HEK293T (cell line): ENCODE measurements around the gene GJE1.
"Not testable (repeated sequence)": the region's sequence is repeated elsewhere in the genome, so short reads cannot be mapped to it uniquely, and the experiment has no call there.

Source experiments
- CTCF ChIA-PET: fragments of 350-600 bp; formaldehyde crosslinking; extraction: SDS; loops from one replicate; lab custom pipeline; 2021; ENCODE audit warnings: antibody characterized with exemption, inconsistent platforms; lab: Yijun Ruan, JAX
- POLR2A ChIA-PET: fragments of 350-600 bp; formaldehyde crosslinking; extraction: SDS; loops from one replicate; lab custom pipeline; 2020; ENCODE audit warnings: antibody characterized with exemption, inconsistent platforms; lab: Yijun Ruan, JAX
- DNase-seq: peaks from one replicate; pipeline ENCODE4 v3.0.0; 2012; ENCODE audit warnings: mixed read lengths; ENCODE audit errors: extremely low spot score
- ARNT ChIP-seq: fragments of 450-650 bp; IDR thresholded peaks from 2 replicates; pipeline ENCODE4 v1.6.1; 2017; ENCODE audit warnings: mild to moderate bottlenecking
- BHLHE40 ChIP-seq: fragments of 450-650 bp; IDR thresholded peaks from 2 replicates; pipeline ENCODE4 v1.6.1; 2016; ENCODE audit warnings: mild to moderate bottlenecking, moderate library complexity, borderline replicate concordance
- CTBP1 ChIP-seq: fragments of 450-650 bp; IDR thresholded peaks from 2 replicates; pipeline ENCODE4 v1.6.1; 2016; ENCODE audit warnings: borderline replicate concordance
- ELF4 ChIP-seq: fragments of 450-650 bp; IDR thresholded peaks from 2 replicates; pipeline ENCODE4 v1.6.1; 2017; ENCODE audit warnings: antibody characterized with exemption
- FOXA1 ChIP-seq: fragments of 450-650 bp; IDR thresholded peaks from 2 replicates; pipeline ENCODE4 v1.6.1; 2016; ENCODE audit warnings: mild to moderate bottlenecking
- FOXK2 ChIP-seq: fragments of 450-650 bp; IDR thresholded peaks from 2 replicates; pipeline ENCODE4 v1.6.1; 2016; ENCODE audit warnings: mild to moderate bottlenecking
- FOXM1 ChIP-seq: fragments of 450-650 bp; IDR thresholded peaks from 2 replicates; pipeline ENCODE4 v1.6.1; 2017; ENCODE audit warnings: mild to moderate bottlenecking, borderline replicate concordance
- HDGF ChIP-seq: fragments of 450-650 bp; IDR thresholded peaks from 2 replicates; pipeline ENCODE4 v1.6.1; 2017; ENCODE audit warnings: antibody characterized with exemption, borderline replicate concordance
- L3MBTL2 ChIP-seq: fragments of 450-650 bp; conservative IDR thresholded peaks from 2 replicates; pipeline ENCODE4 v1.6.1; 2016; ENCODE audit warnings: mild to moderate bottlenecking
- LEF1 ChIP-seq: fragments of 450-650 bp; IDR thresholded peaks from 2 replicates; pipeline ENCODE4 v1.6.1; 2017; ENCODE audit warnings: mild to moderate bottlenecking, borderline replicate concordance
- NFRKB ChIP-seq: fragments of 450-650 bp; IDR thresholded peaks from 2 replicates; pipeline ENCODE4 v1.6.1; 2016; ENCODE audit warnings: mild to moderate bottlenecking, moderate library complexity
- SP1 ChIP-seq: fragments of 450-650 bp; IDR thresholded peaks from 2 replicates; pipeline ENCODE4 v1.6.1; 2017
- SUZ12 ChIP-seq: fragments of 450-650 bp; IDR thresholded peaks from 2 replicates; pipeline ENCODE4 v1.6.1; 2016; ENCODE audit warnings: mild to moderate bottlenecking
- TARDBP ChIP-seq: fragments of 450-650 bp; IDR thresholded peaks from 2 replicates; pipeline ENCODE4 v1.6.1; 2016
- ZNF384 ChIP-seq: fragments of 450-650 bp; IDR thresholded peaks from 2 replicates; pipeline ENCODE4 v1.6.1; 2016
- TF ChIP-seq, protein P1 (sequence below): fragments of 450-650 bp; IDR thresholded peaks from 2 replicates; pipeline ENCODE4 v1.6.1; 2016

Gene GJE1

DNA sequence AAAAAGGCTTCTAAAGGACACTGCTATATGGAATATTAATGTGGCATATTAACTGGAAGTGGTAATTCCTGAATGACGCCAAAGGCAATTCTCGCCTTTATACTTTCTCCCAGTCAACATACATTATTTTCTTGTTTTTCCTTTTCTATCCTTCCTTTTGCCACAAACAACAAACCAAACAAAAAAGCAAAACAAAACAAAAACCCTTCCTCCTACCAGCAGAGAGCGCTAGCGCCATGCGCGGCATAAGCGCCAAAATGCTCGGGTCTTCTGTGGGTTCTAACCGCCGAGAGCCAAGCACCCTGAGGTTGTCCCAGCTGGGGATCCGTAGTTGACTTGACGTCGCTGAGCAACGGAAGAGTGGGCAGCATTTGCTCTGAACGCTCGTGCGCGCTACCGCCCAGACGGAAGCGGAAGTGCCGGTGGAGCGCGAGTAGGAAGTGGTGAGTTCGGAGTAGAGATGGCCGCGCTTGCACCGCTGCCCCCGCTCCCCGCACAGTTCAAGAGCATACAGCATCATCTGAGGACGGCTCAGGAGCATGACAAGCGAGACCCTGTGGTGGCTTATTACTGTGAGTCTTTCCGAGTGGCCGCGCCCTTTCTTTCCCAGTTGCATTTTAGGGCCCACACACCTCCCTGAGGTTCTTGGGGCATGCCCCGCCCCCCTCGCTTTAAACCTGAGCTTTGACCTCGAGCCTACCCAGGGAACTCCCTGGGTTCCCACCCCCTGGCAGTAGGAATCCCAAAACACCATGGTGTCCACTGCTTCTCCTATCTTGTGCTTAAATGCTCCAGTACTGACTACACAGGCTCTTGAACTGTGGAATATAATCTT is 14.3 kb downstream of the GJE1 start, which contains the start of the genes NMBR and VTA1:
NMBR (minus strand) TSS at position 295 of the 835 bp plus-strand sequence. CDS start 58,464 bp downstream, outside the sequence.
VTA1 (plus strand) TSS at position 436 of the 835 bp plus-strand sequence; CDS start at position 461, 25 bp downstream.
- POLR2A ChIA-PET: interaction anchor here (0.7 to 1.6 kb wide), 3 partner anchors 9 to 21 kb away, joined by 3 to 5 read pairs (median 3); no protein-coding TSS in a partner anchor
- peak; percentile 94 for DNase-seq
- no peak for TF ChIP-seq BHLHE40
- no peak for TF ChIP-seq NFRKB
- peak; percentile 87 for TF ChIP-seq L3MBTL2
- no peak for TF ChIP-seq SP1
- peak; percentile 94 for TF ChIP-seq ELF4
- peak; percentile 72; the same call in 1 of the 2 replicates for TF ChIP-seq FOXM1
- TF ChIP-seq FOXK2: no peak
- CTCF ChIA-PET: interaction anchor here (0.7 to 2.0 kb wide), 9 partner anchors 9 to 419 kb away, joined by 3 to 7 read pairs (median 3); no protein-coding TSS in a partner anchor

DNA sequence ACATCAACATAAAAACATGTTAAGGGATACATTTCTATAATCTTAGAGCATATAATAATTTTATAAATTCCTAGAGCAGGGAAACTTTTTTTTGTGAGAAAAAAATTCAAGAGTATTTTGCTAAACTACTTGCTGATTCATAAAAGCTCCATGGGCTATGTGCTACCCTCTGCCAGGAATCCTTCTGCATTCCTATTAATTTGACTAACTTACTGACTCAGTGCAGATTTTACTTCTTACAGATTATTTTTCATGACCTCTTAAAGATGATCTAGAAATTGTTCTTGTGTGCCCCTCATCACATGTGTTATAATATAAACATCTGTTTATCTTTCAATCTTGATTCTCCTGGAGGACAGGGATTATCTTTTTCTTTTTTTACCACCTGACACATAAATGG is 20.0 kb downstream of the GJE1 start:
- POLR2A ChIA-PET: no interaction called here

DNA sequence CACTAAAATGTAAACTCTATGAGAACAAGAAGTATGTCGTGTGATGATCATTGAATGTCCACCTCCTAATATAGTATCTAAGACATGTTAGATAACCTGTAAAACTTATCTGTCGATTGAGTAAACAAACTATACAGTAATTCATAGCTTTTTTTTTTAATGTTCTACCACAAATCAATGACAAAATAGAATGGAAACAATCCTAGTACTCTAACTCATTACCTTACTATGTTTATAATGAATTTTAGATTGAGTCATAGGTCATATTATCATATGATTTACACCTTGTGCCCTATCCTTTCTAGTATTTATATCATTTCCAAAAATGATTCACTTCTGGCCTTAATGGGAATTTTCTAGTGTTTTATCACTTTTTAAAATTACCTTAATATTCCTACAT is 20.5 kb downstream of the GJE1 start:
- CTCF ChIA-PET: interaction anchor here (0.5 to 0.6 kb wide), 2 partner anchors 13 to 1619 kb away, joined by 3 read pairs; no protein-coding TSS in a partner anchor
- TF ChIP-seq SP1 (no peak), FOXK2 (no peak), CTBP1 (no peak), ARNT (no peak), FOXA1 (no peak), ELF4 (no peak), NFRKB (no peak), ZNF384 (no peak), TARDBP (no peak), LEF1 (no peak), L3MBTL2 (no peak), BHLHE40 (no peak), SUZ12 (no peak), HDGF (no peak)
- POLR2A ChIA-PET: no interaction called here

More for the DNA sequence above, 20.0 kb downstream of the GJE1 start:
- CTCF ChIA-PET: no interaction called here
- no peak for DNase-seq
- TF ChIP-seq FOXK2: no peak
- TF ChIP-seq BHLHE40: no peak

DNA sequence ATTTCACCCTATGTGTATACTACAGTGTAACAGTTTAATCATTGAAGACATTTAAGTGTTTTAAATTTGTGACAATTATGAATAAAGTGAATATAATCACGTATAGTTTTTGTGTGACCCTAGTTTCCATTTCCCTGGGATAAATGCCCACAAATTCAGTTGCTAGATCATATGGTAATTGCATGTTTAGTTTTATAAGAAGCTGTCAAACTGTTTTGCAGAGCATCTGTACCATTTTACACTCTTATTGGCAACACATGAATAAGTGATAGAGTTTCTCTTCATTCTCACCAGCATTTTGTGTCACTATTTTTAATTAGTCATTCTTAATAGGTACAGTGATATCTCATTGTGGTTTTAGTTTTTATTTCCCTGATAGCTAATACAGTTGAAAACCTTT is 21.6 kb downstream of the GJE1 start:
- POLR2A ChIA-PET: no interaction called here
- CTCF ChIA-PET: no interaction called here
- TF ChIP-seq FOXA1 (no peak), ZNF384 (no peak), ELF4 (no peak), ARNT (no peak), CTBP1 (no peak), FOXM1 (no peak), BHLHE40 (no peak), LEF1 (no peak), SUZ12 (no peak), SP1 (no peak), NFRKB (no peak), TARDBP (no peak), HDGF (no peak), FOXK2 (no peak), L3MBTL2 (no peak)
- TF ChIP-seq, protein P1, sequence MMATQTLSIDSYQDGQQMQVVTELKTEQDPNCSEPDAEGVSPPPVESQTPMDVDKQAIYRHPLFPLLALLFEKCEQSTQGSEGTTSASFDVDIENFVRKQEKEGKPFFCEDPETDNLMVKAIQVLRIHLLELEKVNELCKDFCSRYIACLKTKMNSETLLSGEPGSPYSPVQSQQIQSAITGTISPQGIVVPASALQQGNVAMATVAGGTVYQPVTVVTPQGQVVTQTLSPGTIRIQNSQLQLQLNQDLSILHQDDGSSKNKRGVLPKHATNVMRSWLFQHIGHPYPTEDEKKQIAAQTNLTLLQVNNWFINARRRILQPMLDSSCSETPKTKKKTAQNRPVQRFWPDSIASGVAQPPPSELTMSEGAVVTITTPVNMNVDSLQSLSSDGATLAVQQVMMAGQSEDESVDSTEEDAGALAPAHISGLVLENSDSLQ: no peak
- no peak for DNase-seq

More for the DNA sequence above, 20.5 kb downstream of the GJE1 start:
- DNase-seq: no peak

DNA sequence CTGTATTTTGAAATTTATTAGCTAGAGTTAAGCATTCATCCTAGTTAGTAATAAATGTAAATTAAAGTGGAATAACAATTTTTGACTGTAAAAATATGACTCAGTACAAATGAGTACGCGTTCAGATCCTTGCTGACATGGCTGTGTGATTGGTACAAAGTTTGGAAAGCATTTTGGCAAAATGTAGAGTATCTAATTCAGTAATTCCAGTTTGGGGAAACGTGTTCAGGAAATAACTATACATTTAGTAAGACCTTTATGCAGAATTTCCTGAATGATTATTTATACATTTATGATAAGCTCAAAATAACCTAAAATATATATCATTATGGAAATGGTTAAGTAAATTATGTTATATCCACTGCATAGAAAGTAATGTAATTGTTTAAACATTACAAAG is 22.4 kb downstream of the GJE1 start:
- TF ChIP-seq CTBP1: no peak
- TF ChIP-seq HDGF: no peak
- no peak for TF ChIP-seq SUZ12
- TF ChIP-seq LEF1: no peak
- no peak for TF ChIP-seq FOXA1
- TF ChIP-seq ZNF384: no peak
- TF ChIP-seq L3MBTL2: no peak
- no peak for TF ChIP-seq TARDBP
- no peak for TF ChIP-seq NFRKB
- DNase-seq: no peak
- POLR2A ChIA-PET: no interaction called here
- CTCF ChIA-PET: interaction anchor here (1.8 to 2.0 kb wide), 2 partner anchors 8 to 52 kb away, joined by 6 to 10 read pairs; partner anchors contain the start of genes NMBR and VTA1

DNA sequence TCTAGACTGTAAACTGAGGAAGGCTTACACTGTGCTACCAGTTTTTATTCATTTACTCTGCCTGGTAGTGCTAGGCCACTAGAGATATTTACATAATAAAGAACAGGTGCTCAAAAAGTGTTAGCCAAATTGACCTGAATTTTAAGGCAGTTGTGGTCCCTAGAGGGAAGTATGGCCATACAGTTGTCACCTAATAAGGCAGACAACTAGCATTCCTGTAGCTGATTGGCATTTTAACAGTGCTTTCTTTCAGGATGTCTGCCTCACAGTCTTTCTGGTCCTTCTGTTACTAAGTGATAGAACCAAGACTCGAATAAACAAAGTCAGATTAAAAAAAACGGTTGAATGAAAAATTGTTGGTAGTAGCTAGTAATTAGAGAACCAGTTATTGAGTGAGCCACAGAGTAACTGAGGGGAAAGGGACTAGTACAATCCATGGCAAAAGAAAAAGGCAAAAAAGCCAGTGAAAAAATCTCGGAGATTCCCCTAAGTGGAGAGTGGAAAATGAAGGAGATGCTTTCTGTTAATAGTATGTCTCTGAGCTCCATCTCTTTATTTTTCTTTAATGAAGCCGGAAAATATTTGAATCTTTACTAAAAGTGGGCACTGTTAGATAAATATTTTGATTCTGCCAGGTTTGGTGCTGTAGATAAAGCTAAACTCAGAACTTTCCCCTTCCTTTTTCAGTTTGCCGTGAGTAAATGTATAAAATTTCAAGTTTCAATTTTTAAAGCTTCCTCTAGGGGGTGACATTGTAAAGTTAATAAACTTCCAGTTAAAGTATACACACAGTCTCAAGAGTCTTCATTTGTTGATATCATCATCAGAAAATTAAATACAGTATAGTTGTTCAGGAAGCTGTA is 23.4 kb downstream of the GJE1 start:
- ChIA-PET CTCF (interaction anchor here (0.6 to 2.0 kb wide), 9 partner anchors 8 to 318 kb away, joined by 4 to 10 read pairs (median 5); partner anchors contain the start of genes NMBR and VTA1), POLR2A (interaction anchor here (1.2 to 1.4 kb wide), 2 partner anchors 9 to 145 kb away, joined by 4 to 5 read pairs; partner anchors contain the start of genes ADGRG6, NMBR and VTA1)
- peak; percentile 27 for DNase-seq
- no peak for TF ChIP-seq NFRKB
- TF ChIP-seq, protein P1: 0 out of 2 replicates have a peak, but pooled peaks have one; percentile 5

DNA sequence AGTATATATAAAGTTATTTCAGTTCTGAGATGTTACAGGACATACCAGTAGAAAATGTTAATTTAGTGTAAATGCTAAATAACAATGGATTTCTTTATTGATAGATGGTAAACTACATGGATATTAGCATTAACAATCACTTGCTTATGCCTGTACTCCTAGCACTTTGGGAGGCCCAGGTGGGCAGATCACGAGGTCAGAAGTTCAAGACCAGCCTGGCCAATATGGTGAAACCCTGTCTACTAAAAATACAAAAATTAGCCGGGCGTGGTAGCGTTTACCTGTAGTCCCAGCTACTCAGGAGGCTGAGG is 24.0 kb downstream of the GJE1 start:
- POLR2A ChIA-PET: interaction anchor here (1.2 to 1.4 kb wide), 2 partner anchors 9 to 144 kb away, joined by 4 to 5 read pairs; partner anchors contain the start of genes ADGRG6, NMBR and VTA1
- DNase-seq: not testable (repeated sequence)
- CTCF ChIA-PET: interaction anchor here (0.6 to 2.0 kb wide), 9 partner anchors 8 to 318 kb away, joined by 3 to 10 read pairs (median 5); partner anchors contain the start of genes NMBR and VTA1
